PC-3 (cell line): ENCODE data around the gene LHFPL3. TPM values are rescaled to one million over a fixed set of nuclear protein-coding genes. Genes with fewer than 3 reads are reported as not detected.

Source experiments
- ATAC-seq: fragments of 200-7000 bp; cut with Tn5 transposase; 2 replicates; pipeline ENCODE4 v1.9.1; 2020; ENCODE audit warnings: mild to moderate bottlenecking, moderate library complexity
- BruUV-seq: library from RNA; stranded (reverse); fragments of 400-500 nt; replicated peaks from 2 replicates; lab custom pipeline; 2021; lab: Mats Ljungman, UMichigan
- CTCF ChIA-PET: fragments of 300-600 bp; sonication (Branson Sonifier 250); formaldehyde crosslinking; loops from one replicate; lab custom pipeline; 2022; ENCODE audit warnings: antibody characterized with exemption; lab: Charles Lee
- POLR2A ChIA-PET: fragments of 300-600 bp; sonication (Branson Sonifier 250); formaldehyde crosslinking; loops from one replicate; lab custom pipeline; 2022; ENCODE audit warnings: antibody characterized with exemption; ENCODE audit not compliant: unreplicated experiment; lab: Charles Lee
- DNase-seq: peaks from one replicate; pipeline ENCODE4 v3.0.0-alpha.2; 2015
- H2AFZ ChIP-seq: fragments of 300-600 bp; sonication (generic); 2 replicates; pipeline ENCODE4 v1.6.0; 2016; ENCODE audit warnings: antibody characterized with exemption, low read length
- H3F3A ChIP-seq: fragments of 300-600 bp; sonication (generic); one replicate; pipeline ENCODE4 v1.6.0; 2017; ENCODE audit warnings: antibody characterized with exemption, low read length, control low read depth, mild to moderate bottlenecking; ENCODE audit not compliant: unreplicated experiment
- H3K27ac ChIP-seq: fragments of 300-600 bp; sonication (generic); 2 replicates; pipeline ENCODE4 v1.5.1; 2016; ENCODE audit warnings: mild to moderate bottlenecking, low read length
- H3K27me3 ChIP-seq: fragments of 300-600 bp; sonication (generic); 2 replicates; pipeline ENCODE4 v1.6.1; 2016; ENCODE audit warnings: low read length, mixed read lengths
- H3K36me3 ChIP-seq: fragments of 300-600 bp; sonication (generic); 2 replicates; pipeline ENCODE4 v1.6.1; 2016; ENCODE audit warnings: low read depth, mixed run types, low read length, mixed read lengths
- H3K4me1 ChIP-seq: fragments of 300-600 bp; sonication (generic); 2 replicates; pipeline ENCODE4 v1.5.1; 2016; ENCODE audit warnings: low read length; ENCODE audit not compliant: insufficient read depth
- H3K4me2 ChIP-seq: fragments of 300-600 bp; sonication (generic); 2 replicates; pipeline ENCODE4 v1.6.0; 2016; ENCODE audit warnings: low read length
- H3K4me3 ChIP-seq: fragments of 300-600 bp; sonication (generic); 2 replicates; pipeline ENCODE4 v1.5.1; 2016; ENCODE audit warnings: mild to moderate bottlenecking, low read length, mixed read lengths
- H3K79me2 ChIP-seq: fragments of 300-600 bp; sonication (generic); 2 replicates; pipeline ENCODE4 v1.6.1; 2017; ENCODE audit warnings: low read length, mixed read lengths
- H3K9ac ChIP-seq: fragments of 300-600 bp; sonication (generic); 2 replicates; pipeline ENCODE4 v1.6.0; 2016; ENCODE audit warnings: mild to moderate bottlenecking, low read length
- H3K9me2 ChIP-seq: fragments of 300-600 bp; sonication (generic); replicated peaks from 2 replicates; pipeline ENCODE4 v1.6.1; 2016; ENCODE audit warnings: mixed run types, low read length, mixed read lengths
- H3K9me3 ChIP-seq: fragments of 300-600 bp; sonication (generic); 2 replicates; pipeline ENCODE4 v1.6.1; 2016; ENCODE audit warnings: low read length, mixed read lengths
- H4K20me1 ChIP-seq: fragments of 300-600 bp; sonication (generic); 2 replicates; pipeline ENCODE4 v1.6.1; 2016; ENCODE audit warnings: low read length, mixed read lengths
- EZH2 ChIP-seq: fragments of 300-600 bp; sonication (generic); IDR thresholded peaks from one replicate; pipeline ENCODE4 v1.6.1; 2017; ENCODE audit warnings: antibody characterized with exemption, mild to moderate bottlenecking, low read length; ENCODE audit not compliant: unreplicated experiment
- EZH2phosphoT487 ChIP-seq: fragments of 300-600 bp; sonication (generic); IDR thresholded peaks from 2 replicates; pipeline ENCODE4 v1.6.1; 2018; ENCODE audit warnings: mild to moderate bottlenecking, antibody characterized with exemption, low read length, borderline replicate concordance
- intact Hi-C: fragments of 100-400 bp; cut with micrococcal nuclease; formaldehyde crosslinking; loops from 2 replicates; pipeline ENCODE4 v1.9.0; 2023
- total RNA-seq: library from RNA; depleted of rRNA; stranded (reverse); fragments of >200 nt; gene quantifications from 2 replicates; pipeline ENCODE4 v1.2.3, GENCODE V29; 2014
- TF ChIP-seq, protein P1 (sequence below): fragments of 300-600 bp; sonication (generic); conservative IDR thresholded peaks from 2 replicates; pipeline ENCODE4 v1.5.1; 2017; ENCODE audit warnings: antibody characterized with exemption, low read depth, mild to moderate bottlenecking, low read length

The LHFPL3 gene
- total RNA-seq, 1 experiment from 2014 or later: not detected

DNA sequence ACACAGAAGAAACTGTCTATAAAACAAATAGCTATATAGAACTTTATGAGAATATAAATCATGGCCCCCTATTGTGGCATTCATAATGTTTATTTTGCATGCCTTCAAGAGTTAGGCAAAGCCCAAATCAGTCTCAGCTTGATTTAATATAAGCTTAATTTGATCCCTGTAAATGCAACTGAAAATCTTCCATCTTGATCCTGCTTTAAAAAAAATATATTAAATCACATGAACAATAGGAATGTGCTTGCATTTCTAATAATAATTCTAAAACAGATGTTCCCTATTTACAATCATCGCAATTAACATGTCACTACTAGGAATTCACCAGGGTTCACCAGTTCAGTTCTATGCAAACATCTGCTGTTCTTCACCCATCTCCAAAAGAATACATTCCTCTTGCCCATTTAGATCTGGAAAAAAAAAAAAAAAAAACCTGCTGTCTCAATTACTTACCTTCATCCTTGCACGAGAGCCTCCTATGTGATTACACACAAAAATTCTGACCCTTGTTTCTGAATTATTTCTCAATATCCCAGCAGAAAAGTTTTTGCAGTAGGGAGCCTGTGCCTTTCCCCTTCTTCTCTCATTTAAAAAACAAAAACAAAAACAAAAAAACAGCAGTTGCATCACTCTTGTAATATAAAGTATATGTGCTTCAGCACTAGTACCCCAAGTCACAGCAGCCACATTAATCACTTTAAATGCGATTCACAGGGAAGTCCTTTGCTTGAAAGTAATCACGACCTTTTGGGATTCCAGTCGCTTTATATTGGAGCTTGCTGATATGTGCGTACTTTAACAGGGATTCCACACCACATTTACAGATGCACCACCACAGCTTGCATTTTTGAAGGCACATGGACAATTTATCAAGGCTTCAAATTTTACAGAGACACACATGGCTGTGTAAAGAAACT, 490.8 kb downstream of the LHFPL3 start:
- no peaks in the 10 kb centered on the region for H3K9me2 ChIP-seq
- POLR2A ChIA-PET: no interaction called here
- ATAC-seq (no peak), DNase-seq (no peak)
- no TSS peak for BruUV-seq
- H2AFZ ChIP-seq: no peak overlapping the region
- no peaks in the 10 kb centered on the region for H3K79me2 ChIP-seq
- TF ChIP-seq EZH2: no peak
- TF ChIP-seq, protein P1, sequence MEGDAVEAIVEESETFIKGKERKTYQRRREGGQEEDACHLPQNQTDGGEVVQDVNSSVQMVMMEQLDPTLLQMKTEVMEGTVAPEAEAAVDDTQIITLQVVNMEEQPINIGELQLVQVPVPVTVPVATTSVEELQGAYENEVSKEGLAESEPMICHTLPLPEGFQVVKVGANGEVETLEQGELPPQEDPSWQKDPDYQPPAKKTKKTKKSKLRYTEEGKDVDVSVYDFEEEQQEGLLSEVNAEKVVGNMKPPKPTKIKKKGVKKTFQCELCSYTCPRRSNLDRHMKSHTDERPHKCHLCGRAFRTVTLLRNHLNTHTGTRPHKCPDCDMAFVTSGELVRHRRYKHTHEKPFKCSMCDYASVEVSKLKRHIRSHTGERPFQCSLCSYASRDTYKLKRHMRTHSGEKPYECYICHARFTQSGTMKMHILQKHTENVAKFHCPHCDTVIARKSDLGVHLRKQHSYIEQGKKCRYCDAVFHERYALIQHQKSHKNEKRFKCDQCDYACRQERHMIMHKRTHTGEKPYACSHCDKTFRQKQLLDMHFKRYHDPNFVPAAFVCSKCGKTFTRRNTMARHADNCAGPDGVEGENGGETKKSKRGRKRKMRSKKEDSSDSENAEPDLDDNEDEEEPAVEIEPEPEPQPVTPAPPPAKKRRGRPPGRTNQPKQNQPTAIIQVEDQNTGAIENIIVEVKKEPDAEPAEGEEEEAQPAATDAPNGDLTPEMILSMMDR: no peak
- TF ChIP-seq EZH2phosphoT487: no peak
- no peak overlapping the region for H3K4me3 ChIP-seq
- CTCF ChIA-PET: no interaction called here
- no peaks in the 10 kb centered on the region for H3K9me3 ChIP-seq
- no peak overlapping the region for H3K9ac ChIP-seq
- no peak overlapping the region for H3K4me2 ChIP-seq
- intact Hi-C loops: no loop called here
- no peaks in the 10 kb centered on the region for H3F3A ChIP-seq
- no peaks in the 10 kb centered on the region for H3K4me1 ChIP-seq
- no peaks in the 10 kb centered on the region for H3K36me3 ChIP-seq
- H3K27me3 ChIP-seq: peaks cover 24% of the 10 kb centered on the region
- no peaks in the 10 kb centered on the region for H4K20me1 ChIP-seq
- H3K27ac ChIP-seq: no peak overlapping the region

DNA sequence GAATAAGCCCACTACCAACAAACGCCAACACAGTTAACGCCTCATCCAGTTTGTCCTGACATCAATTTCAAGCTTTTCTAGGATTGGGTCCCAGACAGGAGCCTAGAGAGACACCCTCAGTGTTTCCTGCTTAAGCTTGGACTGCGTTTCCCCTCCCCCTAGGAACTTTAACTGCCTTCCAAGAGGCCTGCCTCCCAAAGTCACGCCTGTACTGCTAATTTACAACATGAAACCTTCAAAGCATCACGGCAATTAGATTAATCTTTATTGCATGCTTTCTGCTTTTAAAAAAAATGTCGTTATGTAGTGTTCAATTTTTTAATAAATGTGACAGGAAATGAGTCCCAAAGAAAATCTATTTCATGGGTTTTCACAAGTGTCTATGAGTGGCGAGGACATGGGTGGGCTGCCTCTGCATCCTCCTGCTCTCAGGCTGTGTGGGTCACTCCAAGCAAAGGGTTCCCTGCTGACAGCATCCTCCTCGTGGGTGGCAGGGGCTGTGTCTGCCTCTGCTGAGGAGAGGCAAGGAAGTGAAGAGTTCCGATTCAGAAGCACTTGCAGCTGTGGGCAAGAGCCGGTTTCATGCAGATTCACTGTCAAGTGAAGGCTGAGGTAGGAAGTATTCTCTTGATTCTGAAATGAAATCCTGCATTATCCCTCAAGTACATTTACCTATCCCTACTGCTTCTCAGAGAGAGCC, 492.6 kb downstream of the LHFPL3 start:
- no peak for TF ChIP-seq EZH2
- TF ChIP-seq, protein P1: no peak
- no peaks in the 10 kb centered on the region for H3K4me1 ChIP-seq
- no peaks in the 10 kb centered on the region for H4K20me1 ChIP-seq
- H3K79me2 ChIP-seq: no peaks in the 10 kb centered on the region
- POLR2A ChIA-PET: no interaction called here
- H2AFZ ChIP-seq: no peak overlapping the region
- no peak overlapping the region for H3K4me3 ChIP-seq
- no peak overlapping the region for H3K4me2 ChIP-seq
- no peaks in the 10 kb centered on the region for H3K9me2 ChIP-seq
- CTCF ChIA-PET: no interaction called here
- ATAC-seq (no peak), DNase-seq (no peak)
- H3F3A ChIP-seq: no peaks in the 10 kb centered on the region
- H3K9me3 ChIP-seq: no peaks in the 10 kb centered on the region
- H3K27ac ChIP-seq: no peak overlapping the region
- peaks cover 19% of the 10 kb centered on the region for H3K27me3 ChIP-seq
- H3K36me3 ChIP-seq: no peaks in the 10 kb centered on the region
- H3K9ac ChIP-seq: no peak overlapping the region
- no TSS peak for BruUV-seq
- intact Hi-C loops: no loop called here

DNA sequence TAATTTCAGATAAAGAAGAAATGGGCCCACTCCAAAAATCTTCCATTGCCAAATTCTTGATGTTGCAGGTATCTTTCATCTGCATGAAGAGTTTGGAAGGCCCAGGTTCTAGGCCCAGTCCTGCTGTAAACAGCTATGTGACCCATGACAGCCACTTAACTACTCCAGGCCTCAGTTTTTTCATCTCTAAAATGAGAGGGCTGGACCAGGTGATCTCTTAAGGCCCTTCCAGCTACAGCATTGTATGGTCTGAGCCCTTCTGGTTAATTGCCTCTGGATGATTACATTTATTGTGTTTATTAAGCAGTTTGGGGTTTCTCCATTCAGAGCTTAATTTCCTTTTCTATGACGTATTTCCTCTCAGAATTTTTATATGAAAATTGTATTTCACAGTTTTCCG, 494.8 kb downstream of the LHFPL3 start:
- no peak overlapping the region for H3K9ac ChIP-seq
- TF ChIP-seq, protein P1: no peak
- H3K9me3 ChIP-seq: no peaks in the 10 kb centered on the region
- H3K4me1 ChIP-seq: no peaks in the 10 kb centered on the region
- intact Hi-C loops: no loop called here
- no peak overlapping the region for H2AFZ ChIP-seq
- H4K20me1 ChIP-seq: no peaks in the 10 kb centered on the region
- POLR2A ChIA-PET: no interaction called here
- H3K79me2 ChIP-seq: no peaks in the 10 kb centered on the region
- CTCF ChIA-PET: no interaction called here
- ATAC-seq (no peak), DNase-seq (no peak)
- peaks cover 15% of the 10 kb centered on the region for H3K27me3 ChIP-seq
- H3F3A ChIP-seq: no peaks in the 10 kb centered on the region
- no peaks in the 10 kb centered on the region for H3K9me2 ChIP-seq
- H3K36me3 ChIP-seq: no peaks in the 10 kb centered on the region
- no peak overlapping the region for H3K4me2 ChIP-seq
- no peak overlapping the region for H3K4me3 ChIP-seq
- BruUV-seq: no TSS peak
- H3K27ac ChIP-seq: no peak overlapping the region
